HepG2 (cell line): ENCODE data around the gene MINDY1. TPM values are rescaled to one million over a fixed set of nuclear protein-coding genes. Genes with fewer than 3 reads are reported as not detected.

Experiments
- ATM ChIP-seq: fragments of 450-650 bp; IDR thresholded peaks from 2 replicates; pipeline ENCODE4 v1.7.1; 2017; ENCODE audit warnings: mild to moderate bottlenecking, borderline replicate concordance
- CAMTA2 ChIP-seq: sonication (generic); formaldehyde crosslinking; IDR thresholded peaks from 2 replicates; pipeline ENCODE4 v1.4.0; 2020; ENCODE audit warnings: mild to moderate bottlenecking, missing genetic modification reagents, borderline replicate concordance
- CSRNP1 ChIP-seq: sonication (generic); formaldehyde crosslinking; IDR thresholded peaks from 2 replicates; pipeline ENCODE4 v1.8.1; 2023; ENCODE audit warnings: mild to moderate bottlenecking, missing genetic modification reagents
- FOXJ3 ChIP-seq: sonication (generic); formaldehyde crosslinking; IDR thresholded peaks from 2 replicates; pipeline ENCODE4 v1.4.0; 2020; ENCODE audit warnings: missing genetic modification reagents, mild to moderate bottlenecking, borderline replicate concordance
- FUBP1 ChIP-seq: sonication (generic); formaldehyde crosslinking; IDR thresholded peaks from 2 replicates; pipeline ENCODE4 v1.5.1; 2020; ENCODE audit warnings: missing genetic modification reagents, mild to moderate bottlenecking, borderline replicate concordance
- GMEB2 ChIP-seq: IDR thresholded peaks from 2 replicates; pipeline ENCODE4 v1.6.1; 2016; ENCODE audit warnings: missing biosample characterization, missing genetic modification reagents, low read depth
- HMGA1 ChIP-seq: sonication (generic); formaldehyde crosslinking; conservative IDR thresholded peaks from 2 replicates; pipeline ENCODE4 v1.4.0; 2020; ENCODE audit warnings: missing genetic modification reagents
- PAXIP1 ChIP-seq: sonication (generic); formaldehyde crosslinking; conservative IDR thresholded peaks from 2 replicates; pipeline ENCODE4 v1.4.0; 2020; ENCODE audit warnings: mild to moderate bottlenecking, missing genetic modification reagents, moderate library complexity
- PHF5A ChIP-seq: IDR thresholded peaks from one replicate; pipeline ENCODE4 v1.6.1; 2018; ENCODE audit warnings: low read depth, missing genetic modification reagents; ENCODE audit not compliant: unreplicated experiment
- RFXANK ChIP-seq: IDR thresholded peaks from 2 replicates; pipeline ENCODE4 v1.6.1; 2016
- RFXAP ChIP-seq: sonication (generic); formaldehyde crosslinking; IDR thresholded peaks from 2 replicates; pipeline ENCODE4 v1.4.0; 2020; ENCODE audit warnings: missing genetic modification reagents, borderline replicate concordance
- SETDB1 ChIP-seq: sonication (generic); formaldehyde crosslinking; IDR thresholded peaks from 2 replicates; pipeline ENCODE4 v1.5.1; 2020; ENCODE audit warnings: missing genetic modification reagents, mild to moderate bottlenecking, borderline replicate concordance
- TERF1 ChIP-seq: sonication (generic); formaldehyde crosslinking; IDR thresholded peaks from 2 replicates; pipeline ENCODE4 v1.8.0; 2022; ENCODE audit warnings: mild to moderate bottlenecking, missing genetic modification reagents, moderate library complexity
- ZFY ChIP-seq: sonication (generic); formaldehyde crosslinking; IDR thresholded peaks from 2 replicates; pipeline ENCODE4 v1.4.0; 2020; ENCODE audit warnings: missing genetic modification reagents
- polyA plus RNA-seq, 8 experiments: library from polyadenylated mRNA; depleted of rRNA in 3 of 8; stranded (reverse) in 7 of 8; unstranded in 1 of 8; fragments of >200 nt; fragmentation: Illumina TruSeq in 4 of 8; extraction: Trizol in 4 of 8; gene quantifications; 2 replicates each; pipeline versions ENCODE4 v1.2.1 to v1.2.3, GENCODE V29; 2011 to 2016; ENCODE audit warnings: low read depth in 4 of 8, missing spikeins in 1 of 8, mixed read lengths in 1 of 8; ENCODE audit not compliant: insufficient read depth in 1 of 8
- total RNA-seq, 5 experiments: library from RNA; depleted of rRNA; stranded (reverse); fragments of >200 nt; fragmentation: Illumina TruSeq; extraction: Trizol; gene quantifications; 2 replicates each; pipeline ENCODE4 v1.2.3, GENCODE V29; 2016; ENCODE audit warnings: low read depth in 1 of 5

MINDY1 gene
- total and polyA plus RNA-seq, 2 of the 13 experiments (the other 11 are each of a cell fraction or from before 2014, with no cell fraction given) = 11.1 to 15.0 TPM

GRCh38 chr1:150979092-150980056 is 27.3 kb downstream of the MINDY1 start (continued):
- TF ChIP-seq FUBP1 (CRISPR knock-in tag) (no peak), PAXIP1 (0 out of 2 replicates have a peak, but pooled peaks have one; percentile 37), CSRNP1 (CRISPR knock-in tag) (no peak), PHF5A (no peak), RFXAP (CRISPR knock-in tag) (no peak), FOXJ3 (CRISPR knock-in tag) (no peak; the same call in 1 of the 2 replicates), ZFY (CRISPR knock-in tag) (peak; percentile 20; the same call in 1 of the 2 replicates), SETDB1 (CRISPR knock-in tag) (no peak), ATM (no peak), GMEB2 (CRISPR knock-in tag) (no peak), RFXANK (CRISPR knock-in tag) (no peak), TERF1 (CRISPR knock-in tag) (no peak), HMGA1 (no peak), CAMTA2 (CRISPR knock-in tag) (0 out of 2 replicates have a peak, but pooled peaks have one; percentile 17)
